Raji (cell line): ENCODE results near the gene FAT1.

Experiments
- POLR2A ChIP-seq: IDR thresholded peaks from 2 replicates; pipeline ENCODE4 v1.6.1; 2011; ENCODE audit warnings: low read depth, low read length, control low read depth; ENCODE audit not compliant: insufficient read depth

Gene FAT1

GRCh38 chr4:186606591-186606992 is 117.1 kb downstream of the FAT1 start:
- TF ChIP-seq POLR2A, result no peak

DNA sequence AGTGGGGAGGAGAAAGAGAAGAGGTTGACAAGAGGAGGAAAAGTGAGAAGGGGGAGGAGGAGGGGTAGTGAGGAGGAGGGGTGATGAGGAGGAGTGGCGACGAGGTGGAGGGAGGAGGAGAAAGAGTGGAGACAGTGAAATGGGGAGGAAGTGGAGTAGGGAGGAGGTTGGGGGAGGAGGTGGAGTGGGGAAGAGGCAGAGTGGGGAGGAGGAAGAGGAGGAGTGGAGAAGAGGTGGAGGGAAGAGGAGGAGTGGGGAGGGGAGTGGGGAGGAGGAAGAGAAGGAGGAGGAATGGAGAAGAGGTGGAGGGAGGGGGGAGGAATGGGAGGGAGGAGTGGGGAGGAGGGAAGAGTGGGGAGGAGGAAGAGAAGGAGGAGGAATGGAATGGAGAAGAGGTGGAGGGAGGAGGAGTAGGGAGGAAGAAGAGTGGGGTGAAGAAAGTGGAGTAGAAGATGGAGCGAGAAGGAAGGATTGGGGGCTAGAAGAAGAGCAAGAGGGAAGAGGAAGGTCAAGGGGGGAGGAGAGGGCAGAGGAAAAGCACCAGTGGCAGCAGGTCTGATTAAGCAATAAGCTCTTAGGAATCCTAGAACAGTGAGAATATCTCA is 118.3 kb downstream of the FAT1 start:
- no peak for TF ChIP-seq POLR2A

GRCh38 chr4:186604124-186604807 is 119.4 kb downstream of the FAT1 start:
- no peak for TF ChIP-seq POLR2A

DNA sequence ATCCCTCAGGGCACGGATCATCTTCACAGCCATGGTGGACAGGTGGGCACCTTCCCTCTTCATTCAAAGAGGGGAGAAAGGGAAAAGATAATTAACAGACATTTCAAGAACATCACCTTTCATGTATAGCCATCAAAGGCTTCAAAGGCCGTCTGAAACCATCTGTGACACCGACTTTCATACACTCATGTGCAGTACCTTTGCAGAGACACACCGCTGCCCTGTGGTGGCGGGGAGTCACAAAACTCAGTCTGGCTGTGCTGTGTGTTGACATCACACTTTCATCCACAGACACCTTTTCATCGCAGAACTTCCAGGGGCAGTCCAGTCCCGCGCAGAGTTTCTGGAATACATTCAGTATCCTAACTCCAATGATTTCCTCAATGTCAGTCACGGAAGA is 120.7 kb downstream of the FAT1 start:
- no peak for TF ChIP-seq POLR2A

DNA sequence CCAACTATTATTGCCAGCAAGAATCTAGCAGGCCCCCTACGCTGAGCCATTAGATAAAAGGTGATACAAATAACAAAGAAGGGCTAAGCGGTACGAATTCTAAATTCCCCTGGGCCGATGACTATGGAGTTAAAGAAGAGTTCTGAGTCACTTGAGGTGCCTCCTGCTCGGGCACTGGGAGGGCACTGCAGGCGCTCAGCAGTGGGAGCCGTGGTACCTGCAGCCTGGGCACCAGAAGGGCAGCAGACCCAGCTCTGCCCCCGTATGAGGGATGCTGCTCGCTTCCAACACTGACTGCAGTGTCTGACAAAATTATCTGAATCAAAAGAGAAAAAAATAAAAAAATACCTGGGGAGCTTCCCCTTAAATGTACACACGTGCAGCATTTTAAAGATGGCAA is 124.2 kb downstream of the FAT1 start:
- no peak for TF ChIP-seq POLR2A

DNA sequence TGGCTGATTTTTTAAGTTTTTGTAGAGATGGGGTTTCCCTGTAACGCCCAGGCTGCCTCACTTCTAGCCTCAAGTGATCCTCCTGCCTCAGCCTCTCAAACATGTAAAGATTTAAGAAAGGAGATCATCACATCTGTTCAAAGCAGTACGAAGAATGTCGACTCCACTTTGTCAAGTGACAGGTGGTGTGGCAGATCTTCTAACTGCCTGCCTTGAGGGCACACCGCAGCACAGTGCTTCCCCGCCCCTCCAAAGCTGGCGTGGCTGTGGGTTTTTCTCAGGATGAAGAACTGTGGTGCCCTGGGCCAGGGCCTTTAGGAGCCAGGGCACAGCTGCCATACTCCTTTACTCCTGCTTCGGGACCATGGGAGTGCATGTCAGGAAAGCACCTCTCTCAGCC is 125.0 kb downstream of the FAT1 start:
- no peak for TF ChIP-seq POLR2A

DNA sequence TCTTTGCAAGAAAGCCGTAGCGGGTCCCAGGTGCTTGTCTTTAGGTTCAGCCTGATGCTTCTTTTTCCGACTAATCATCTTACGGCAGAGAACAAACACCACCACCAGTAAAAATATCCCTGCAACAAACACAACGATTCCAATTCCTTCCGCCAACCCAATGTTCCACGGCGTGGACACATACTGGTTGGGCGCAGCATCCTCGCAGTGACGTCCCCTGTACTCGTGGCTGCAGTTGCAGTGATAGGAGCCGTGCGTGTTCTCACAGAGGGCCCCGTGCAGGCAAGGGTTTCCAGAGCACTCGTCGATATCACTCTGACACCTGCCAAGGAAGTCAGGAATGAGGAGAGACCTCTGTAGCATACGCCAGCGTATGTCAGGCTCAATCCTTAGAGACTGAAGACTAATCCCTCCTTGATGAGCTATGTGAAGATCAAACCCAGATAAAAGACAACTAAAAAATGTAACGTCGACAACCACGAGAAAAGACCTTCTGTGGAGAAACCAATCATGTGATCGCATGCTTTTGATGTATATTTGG is 126.7 kb downstream of the FAT1 start:
- TF ChIP-seq POLR2A, result no peak

- TF ChIP-seq POLR2A, result no peak
Measured at GRCh38 chr4:186596346-186596745, 127.3 kb downstream of the FAT1 start.

DNA sequence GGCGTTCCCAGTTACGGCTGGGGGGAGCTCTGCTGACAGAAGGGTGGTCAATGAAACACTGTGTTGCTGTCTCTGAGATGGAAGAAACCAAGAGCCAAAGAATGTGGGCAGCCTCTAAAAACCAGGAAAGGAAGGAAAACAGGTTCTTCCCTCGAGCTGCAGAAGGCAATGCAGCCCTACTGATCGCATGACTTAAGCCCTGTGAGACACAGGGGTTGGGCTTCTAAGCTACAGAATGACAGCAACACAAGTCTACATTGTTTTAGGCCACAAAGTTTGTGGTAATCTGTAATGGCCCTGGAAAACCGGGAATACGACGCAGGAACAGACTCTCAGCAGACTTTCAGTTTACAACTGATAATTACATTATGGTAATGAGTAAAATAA is 130.1 kb downstream of the FAT1 start:
- TF ChIP-seq POLR2A, result no peak

GRCh38 chr4:186592966-186593586 is 130.6 kb downstream of the FAT1 start:
- no peak for TF ChIP-seq POLR2A

- TF ChIP-seq POLR2A, result no peak
Measured at GRCh38 chr4:186592445-186592844, 131.2 kb downstream of the FAT1 start.

DNA sequence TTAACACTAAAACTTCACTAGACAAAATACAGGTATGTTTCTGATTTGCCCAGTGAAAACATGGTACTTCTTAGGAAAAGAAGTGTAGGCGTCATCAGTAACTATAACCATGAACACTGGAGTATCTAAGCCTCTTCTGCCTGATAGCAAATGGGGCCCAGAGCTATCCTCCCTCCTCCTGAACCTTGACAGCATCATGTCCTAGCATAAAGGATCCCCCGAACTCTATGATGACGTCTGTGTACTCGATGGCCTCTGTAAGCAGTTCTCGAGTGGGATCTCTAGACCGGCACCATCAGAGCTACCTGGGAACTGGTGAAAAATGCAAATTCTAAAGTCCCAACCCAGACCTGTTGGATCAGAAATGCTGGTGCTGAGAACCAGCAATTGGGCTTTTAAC is 132.0 kb downstream of the FAT1 start:
- no peak for TF ChIP-seq POLR2A

- no peak for TF ChIP-seq POLR2A
Measured at GRCh38 chr4:186588503-186588902, 135.2 kb downstream of the FAT1 start.

DNA sequence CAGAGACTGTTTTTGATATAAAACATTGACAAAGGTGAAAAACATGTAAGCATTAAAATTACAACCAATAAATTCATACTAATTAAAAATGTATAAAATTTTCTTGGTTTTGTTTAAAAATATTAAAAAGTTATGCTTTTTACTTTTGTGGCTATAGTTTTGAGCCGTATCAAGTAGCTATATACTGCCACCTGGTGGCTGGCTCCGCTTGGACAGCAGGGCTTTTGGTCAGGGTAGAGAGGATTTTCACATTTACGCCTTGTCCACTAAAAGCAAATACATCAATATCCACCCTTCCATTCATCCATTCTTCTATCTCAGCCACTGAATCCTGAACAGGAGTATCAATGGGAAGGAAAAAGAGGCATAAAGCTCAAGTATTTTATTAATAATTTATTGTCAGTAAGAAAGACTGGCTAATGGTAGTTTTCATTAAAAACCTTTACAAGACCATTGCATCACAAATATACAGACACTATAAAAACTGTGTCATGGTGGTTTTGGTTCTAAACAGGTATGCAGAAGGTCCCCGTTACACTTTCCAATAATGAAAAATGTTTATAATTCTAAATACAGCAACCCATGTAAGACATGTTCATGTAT is 136.1 kb downstream of the FAT1 start:
- no peak for TF ChIP-seq POLR2A

GRCh38 chr4:186586205-186586604 is 137.5 kb downstream of the FAT1 start:
- TF ChIP-seq POLR2A, result no peak

- TF ChIP-seq POLR2A, result no peak
Measured at GRCh38 chr4:186584912-186585311, 138.7 kb downstream of the FAT1 start.
